Adipose tissue (tissue), 3 donors: Measurements from ENCODE around the gene HNRNPR. TPM values are rescaled to one million over a fixed set of nuclear protein-coding genes. Genes with fewer than 3 reads are reported as not detected.
"Not testable (repeated sequence)": the region's sequence is repeated elsewhere in the genome, so short reads cannot be mapped to it uniquely, and the experiment has no call there.

Source experiments
- H3K27ac ChIP-seq: one replicate; pipeline ENCODE4 v1.5.1; 2013; ENCODE audit warnings: low read depth, low read length
- WGBS, 3 donors: extraction: QIAGEN DNeasy Blood & Tissue Kit; methylation state at CpG; one replicate each; pipeline ENCODE4 v1.1.7; 2013; 5-methylcytosine and 5-hydroxymethylcytosine counted together
- polyA plus RNA-seq, 3 donors: library from polyadenylated mRNA; stranded (reverse); fragments of 200-250 nt; gene quantifications; one replicate each; pipeline ENCODE4 v1.2.3, GENCODE V29; 2013
- donor health status: healthy with polysubstance abuse.
- donor health status: Bipolar disorder and iron deficiency.
- donor health status: healthy.

HNRNPR gene
- 100 to 1,000 TPM in 1 of 3 donors, 10 to 100 TPM in 2; 26.2 to 101 (median 63.8) TPM for polyA plus RNA-seq

DNA sequence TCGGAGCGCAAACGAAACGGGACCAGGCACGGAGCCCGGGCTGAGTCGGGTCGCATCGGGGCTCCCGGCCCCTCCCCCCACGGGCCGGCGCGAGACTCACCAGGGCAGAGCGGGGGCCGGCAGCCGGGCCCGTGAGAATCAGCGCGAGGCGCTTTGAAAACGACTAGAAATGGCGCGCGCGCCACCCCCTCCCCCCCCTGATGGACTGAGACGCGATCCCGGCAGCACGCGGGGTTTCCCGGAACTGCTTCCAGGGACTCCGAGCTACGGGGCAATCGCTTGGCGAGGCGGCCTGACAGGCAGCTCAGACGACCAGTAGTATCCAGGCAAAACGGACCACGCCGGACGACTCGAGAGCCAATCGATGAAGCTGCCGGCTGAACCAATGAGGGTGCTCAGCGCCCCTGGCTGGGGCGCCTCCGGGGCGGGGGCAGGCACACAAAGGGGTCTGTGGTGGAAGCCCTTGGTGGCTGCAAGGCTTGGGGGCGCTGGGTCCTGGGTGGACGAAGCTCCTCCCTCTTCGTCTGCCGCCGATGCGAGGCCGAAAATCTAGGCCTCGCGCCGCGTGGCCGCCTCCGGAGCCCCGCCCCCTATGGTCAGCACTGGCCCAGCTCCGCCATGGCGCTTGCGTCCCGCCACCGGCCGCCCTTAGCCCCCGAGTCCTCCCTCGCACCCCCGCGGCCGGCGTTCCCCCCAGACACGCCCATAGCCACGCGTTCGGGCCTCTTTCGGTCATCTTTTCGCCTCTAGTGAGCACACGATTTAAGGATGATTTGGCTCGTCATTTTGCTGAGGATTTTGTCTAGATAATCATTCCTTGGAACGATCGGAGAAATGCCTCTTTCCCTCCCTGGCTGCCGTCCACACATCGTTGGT lies at the start of gene HNRNPR:
Gene HNRNPR, minus strand, starts transcription at position 174 of the 876 bp plus-strand sequence. CDS start 3,276 bp downstream, outside the sequence.
- H3K27ac ChIP-seq = peak within 1 kb of the TSS; percentile 90
- WGBS, 3 donors = 0 to 1% (median 0%) methylated on average over 77 to 87 of the region's 87 CpGs

DNA sequence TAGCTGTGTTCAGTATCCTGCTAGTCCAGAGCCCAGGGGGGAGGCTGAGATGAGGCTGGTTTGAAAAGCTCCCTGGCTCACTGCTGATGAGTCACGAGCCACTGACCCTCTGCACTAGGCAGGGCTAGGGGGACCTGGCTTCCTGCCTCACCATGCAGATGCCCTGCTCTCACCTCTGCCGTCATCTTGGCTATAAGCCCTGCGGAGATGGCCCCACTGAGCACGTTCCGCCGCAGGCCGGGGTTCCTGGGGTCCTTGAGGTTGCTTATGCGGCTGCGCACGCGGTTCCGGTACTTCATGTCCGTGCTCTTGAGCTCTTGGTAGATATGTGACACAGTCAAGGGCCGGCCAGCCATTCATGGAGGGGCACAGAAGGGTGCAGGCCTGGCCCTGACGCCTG lies 49.6 kb upstream of the HNRNPR start:
- peak overlapping the region; percentile 36 for H3K27ac ChIP-seq
- 68 to 79% (median 68%) methylated on average over 15 of the region's 15 CpGs for WGBS, 3 donors

GRCh38 chr1:23392125-23392855 lies 48.2 kb upstream of the HNRNPR start:
- no peak overlapping the region for H3K27ac ChIP-seq
- WGBS, 3 donors = 75 to 87% (median 80%) methylated on average over 2 of the region's 2 CpGs

DNA sequence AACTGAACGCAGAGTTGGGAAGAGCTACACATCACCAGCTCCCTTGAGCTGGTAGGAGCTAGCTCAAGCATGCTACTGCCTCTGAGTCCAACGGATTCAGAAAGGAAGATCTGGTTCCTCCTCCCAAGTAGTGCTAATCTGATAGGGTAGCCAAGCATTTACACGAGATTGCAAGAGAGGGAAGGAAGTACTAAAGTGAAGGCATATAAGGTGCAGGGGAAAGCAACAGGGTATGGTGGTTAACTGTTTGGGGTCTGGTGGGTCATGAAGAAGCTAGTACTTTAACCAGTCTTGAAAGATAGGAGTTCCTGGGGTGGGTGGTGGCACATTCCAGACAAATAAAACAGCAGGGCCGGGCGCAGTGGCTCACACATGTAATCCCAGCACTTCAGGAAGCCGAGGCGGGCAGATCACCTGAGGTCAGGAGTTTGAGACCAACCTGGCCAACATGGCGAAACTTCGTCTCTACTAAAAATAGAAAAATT lies 45.8 kb upstream of the HNRNPR start:
- 67 to 78% (median 70%) methylated on average over 9 of the region's 9 CpGs for WGBS, 3 donors
- no peak overlapping the region for H3K27ac ChIP-seq

- 79 to 92% (median 88%) methylated on average over 8 of the region's 8 CpGs for WGBS, 3 donors
- H3K27ac ChIP-seq = no peak overlapping the region
Measured at GRCh38 chr1:23387494-23387893, 43.4 kb upstream of the HNRNPR start.

- H3K27ac ChIP-seq = no peak overlapping the region
- WGBS, 3 donors = 79 to 81% (median 79%) methylated on average over 14 of the region's 14 CpGs
Measured at GRCh38 chr1:23385119-23385621, 41.1 kb upstream of the HNRNPR start.

DNA sequence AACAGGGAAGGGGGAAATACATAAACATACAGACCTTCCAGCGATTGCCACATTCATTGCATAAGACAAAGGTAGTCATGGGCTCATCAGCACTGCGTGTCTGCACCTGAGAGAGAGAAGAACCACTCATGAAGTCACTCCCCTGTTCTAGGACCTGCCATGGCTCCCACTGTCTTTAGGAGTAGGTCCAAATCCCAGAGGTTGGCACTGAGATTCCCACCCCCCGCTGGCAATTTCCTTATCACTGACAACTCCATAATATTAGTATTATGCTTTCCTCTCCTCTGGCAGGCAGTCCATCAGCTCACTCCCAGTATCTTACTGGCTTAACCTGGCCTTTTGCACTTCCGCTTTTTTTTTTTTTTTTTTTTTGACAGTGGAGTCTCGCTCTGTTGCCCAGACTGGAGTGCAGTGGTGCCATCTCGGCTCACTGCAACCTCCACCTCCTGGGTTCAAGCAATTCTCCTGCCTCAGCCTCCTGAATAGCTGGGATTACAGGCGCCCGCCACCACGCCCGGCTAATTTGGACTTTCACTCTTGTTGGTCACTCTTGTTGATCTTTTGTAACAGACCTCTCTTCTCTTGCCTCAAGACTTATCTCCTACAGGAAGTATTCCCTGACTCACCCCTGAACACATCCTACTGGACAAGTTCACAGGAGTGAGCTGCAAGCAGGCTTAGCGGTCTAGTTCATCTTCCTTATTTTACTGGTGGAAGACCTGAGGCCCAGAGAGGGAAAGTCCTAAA lies 40.4 kb upstream of the HNRNPR start:
- 74 to 83% (median 79%) methylated on average over 11 of the region's 11 CpGs for WGBS, 3 donors

DNA sequence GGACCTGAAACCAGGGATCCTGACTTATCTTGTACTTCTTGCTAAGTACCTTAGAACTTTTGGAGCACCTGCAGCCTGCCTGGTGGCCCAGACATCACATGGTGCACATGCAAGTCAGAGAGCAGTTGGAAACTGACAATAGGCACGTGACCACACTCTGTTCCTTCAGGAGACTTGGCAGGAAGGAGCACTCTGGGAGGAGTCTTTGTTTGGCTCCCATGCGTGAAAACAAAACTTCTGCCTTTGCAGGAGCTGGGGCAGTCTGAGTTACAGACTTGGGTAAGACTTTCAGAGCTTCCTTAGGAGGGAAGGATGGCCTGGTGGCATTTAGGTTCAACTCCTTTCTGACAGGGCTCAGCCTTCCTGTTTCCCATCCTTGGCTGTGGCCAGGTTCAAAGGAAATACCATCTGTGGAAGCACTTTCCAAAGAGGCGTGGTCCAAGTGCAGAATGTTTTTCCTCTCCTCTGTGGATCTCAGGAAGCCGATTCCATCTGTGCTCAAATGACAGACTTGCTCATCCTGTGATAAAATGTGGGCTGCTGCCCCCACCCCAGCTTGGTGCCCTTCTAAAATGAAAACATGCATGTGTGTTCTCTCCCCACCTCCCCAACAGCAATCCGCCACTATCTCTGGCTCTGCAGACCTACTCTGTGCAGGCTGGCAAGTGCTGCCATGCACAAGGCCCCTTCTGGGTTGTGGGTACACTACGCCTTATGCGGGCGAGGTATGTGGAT lies 39.7 kb upstream of the HNRNPR start:
- WGBS, 3 donors = 56 to 71% (median 66%) methylated on average over 8 of the region's 8 CpGs

More for the DNA sequence above, 40.4 kb upstream of the HNRNPR start:
- H3K27ac ChIP-seq = no peak overlapping the region

GRCh38 chr1:23381233-23381885 lies 37.3 kb upstream of the HNRNPR start:
- no peak overlapping the region for H3K27ac ChIP-seq
- 84 to 88% (median 86%) methylated on average over 5 of the region's 5 CpGs for WGBS, 3 donors

More for the DNA sequence above, 39.7 kb upstream of the HNRNPR start:
- no peak overlapping the region for H3K27ac ChIP-seq

DNA sequence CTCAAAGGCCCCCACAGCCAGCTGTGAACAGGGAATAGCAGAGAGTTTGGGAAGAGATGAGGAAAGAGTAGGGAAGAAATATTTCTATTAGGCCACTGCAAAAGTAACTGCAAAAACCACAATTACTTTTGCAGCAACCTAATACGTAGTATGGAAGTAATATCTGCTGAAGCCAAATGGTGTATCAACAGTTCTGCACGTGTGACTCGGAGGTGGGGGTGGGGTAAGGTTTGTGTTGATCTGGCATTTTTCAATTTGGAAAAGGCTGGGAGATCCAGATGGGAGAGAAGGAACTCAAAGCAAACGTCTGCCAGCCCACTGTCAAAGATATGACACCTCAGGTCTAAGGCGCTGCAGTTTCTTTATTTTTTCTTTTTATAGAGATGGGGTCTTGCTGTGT lies 36.6 kb upstream of the HNRNPR start:
- WGBS, 3 donors = 52 to 58% (median 57%) methylated on average over 5 of the region's 5 CpGs
- H3K27ac ChIP-seq = no peak overlapping the region

DNA sequence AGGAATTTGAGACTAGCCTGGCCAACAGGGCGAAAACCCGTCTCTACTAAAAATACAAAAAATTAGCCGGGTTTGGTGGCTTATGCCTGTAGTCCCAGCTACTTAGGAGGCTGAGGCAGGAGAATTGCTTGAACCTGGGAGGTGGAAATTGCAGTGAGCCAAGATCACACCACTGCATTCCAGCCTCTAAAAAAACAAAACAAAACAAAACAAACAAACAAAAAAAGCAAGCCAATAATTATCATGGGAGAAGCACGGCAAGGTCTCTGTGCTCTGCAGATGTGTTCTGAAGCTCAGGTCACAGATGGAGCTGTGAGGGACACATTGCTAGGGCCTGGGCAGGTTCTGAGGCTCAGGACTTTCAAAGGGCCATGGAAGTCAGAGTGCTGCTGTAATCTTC lies 36.2 kb upstream of the HNRNPR start:
- not testable (repeated sequence) for H3K27ac ChIP-seq
- 64 to 68% (median 66%) methylated on average over 4 of the region's 4 CpGs for WGBS, 3 donors

DNA sequence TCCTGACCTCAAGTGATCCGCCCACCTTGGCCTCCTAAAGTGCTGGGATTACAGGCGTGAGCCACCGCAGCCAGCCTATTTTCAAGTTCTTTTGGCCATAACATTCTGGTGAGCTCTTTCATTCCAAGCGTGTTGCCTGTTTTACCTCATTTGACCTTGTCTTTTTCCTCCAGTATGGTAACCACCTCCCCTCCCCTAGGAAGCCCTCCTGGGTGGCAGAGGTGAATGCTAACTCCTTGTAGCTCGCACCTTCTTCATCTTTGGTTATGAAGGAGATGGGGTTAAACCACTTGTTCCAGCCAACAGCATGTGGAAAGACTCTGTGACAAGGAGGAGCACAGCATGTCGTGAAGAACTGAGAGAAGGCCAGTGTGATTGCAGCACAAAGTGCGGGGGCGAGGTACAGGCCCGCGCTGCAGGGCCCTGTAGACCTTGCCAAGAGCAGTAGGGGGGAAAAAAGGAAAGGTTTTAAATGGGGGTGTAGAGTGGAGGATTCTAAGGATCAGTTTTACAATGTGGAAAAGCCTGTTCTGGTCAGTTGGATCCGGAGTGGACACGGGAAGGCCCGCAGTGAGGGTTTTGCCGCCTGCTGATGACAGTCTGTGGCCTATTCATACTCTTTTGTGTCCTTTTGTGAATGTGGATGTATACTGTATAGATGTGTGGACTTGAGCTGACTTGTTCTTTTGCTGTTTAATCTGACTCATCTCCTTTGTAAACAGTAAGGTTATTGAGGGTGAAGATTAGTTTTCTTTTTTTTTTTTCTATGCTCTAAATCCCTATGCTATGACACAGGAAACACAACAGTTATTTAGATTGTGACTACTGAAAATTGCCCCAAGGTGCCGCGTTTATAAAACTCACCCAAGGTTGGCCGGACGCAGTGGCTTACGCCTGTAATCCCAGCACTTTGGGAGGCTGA lies 33.1 kb upstream of the HNRNPR start:
- WGBS, 3 donors = 62 to 77% (median 70%) methylated on average over 19 of the region's 19 CpGs
- H3K27ac ChIP-seq = no peak overlapping the region

GRCh38 chr1:23374079-23374735 lies 30.1 kb upstream of the HNRNPR start:
- not testable (repeated sequence) for H3K27ac ChIP-seq
- 62 to 95% (median 94%) methylated on average over 12 of the region's 12 CpGs for WGBS, 3 donors

- no peak overlapping the region for H3K27ac ChIP-seq
- WGBS, 3 donors = 71 to 79% (median 75%) methylated on average over 13 of the region's 13 CpGs
Measured at GRCh38 chr1:23371987-23372880, 28.1 kb upstream of the HNRNPR start.
